GM19240 (cell line): Measurements from ENCODE around the gene VDAC1.
"Not testable (repeated sequence)": the region's sequence is repeated elsewhere in the genome, so short reads cannot be mapped to it uniquely, and the experiment has no call there.

ENCODE experiments used
- DNase-seq: peaks from one replicate; pipeline ENCODE4 v3.0.0; 2011; ENCODE audit warnings: low spot score; ENCODE audit not compliant: insufficient read length

VDAC1 gene

GRCh38 chr5:133942614-133943474, 61.9 kb downstream of the VDAC1 start:
- DNase-seq: no peak

GRCh38 chr5:133941456-133942196, 63.1 kb downstream of the VDAC1 start:
- no peak for DNase-seq

- no peak for DNase-seq
These were observed 65.1 kb downstream of the VDAC1 start for GRCh38 chr5:133939668-133940067.

DNA sequence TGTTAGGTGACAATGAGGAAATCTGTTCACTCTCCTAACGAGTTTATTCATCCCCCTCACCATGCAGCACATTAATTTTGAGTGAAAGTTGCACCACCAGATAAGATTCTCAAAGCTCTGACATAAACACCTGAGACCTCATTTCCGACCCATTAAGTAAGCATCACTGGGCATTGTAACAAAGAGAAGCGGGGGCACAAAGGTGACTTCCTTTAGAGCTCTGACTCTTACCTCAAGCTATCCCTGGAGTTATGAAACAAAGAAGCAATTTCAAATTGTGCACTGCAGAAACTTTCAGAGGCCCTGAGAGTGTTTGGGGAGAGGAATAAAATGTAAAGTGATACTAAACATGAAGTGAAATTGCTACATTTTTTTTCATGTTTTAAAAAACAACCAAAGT, 65.8 kb downstream of the VDAC1 start:
- DNase-seq: no peak

DNA sequence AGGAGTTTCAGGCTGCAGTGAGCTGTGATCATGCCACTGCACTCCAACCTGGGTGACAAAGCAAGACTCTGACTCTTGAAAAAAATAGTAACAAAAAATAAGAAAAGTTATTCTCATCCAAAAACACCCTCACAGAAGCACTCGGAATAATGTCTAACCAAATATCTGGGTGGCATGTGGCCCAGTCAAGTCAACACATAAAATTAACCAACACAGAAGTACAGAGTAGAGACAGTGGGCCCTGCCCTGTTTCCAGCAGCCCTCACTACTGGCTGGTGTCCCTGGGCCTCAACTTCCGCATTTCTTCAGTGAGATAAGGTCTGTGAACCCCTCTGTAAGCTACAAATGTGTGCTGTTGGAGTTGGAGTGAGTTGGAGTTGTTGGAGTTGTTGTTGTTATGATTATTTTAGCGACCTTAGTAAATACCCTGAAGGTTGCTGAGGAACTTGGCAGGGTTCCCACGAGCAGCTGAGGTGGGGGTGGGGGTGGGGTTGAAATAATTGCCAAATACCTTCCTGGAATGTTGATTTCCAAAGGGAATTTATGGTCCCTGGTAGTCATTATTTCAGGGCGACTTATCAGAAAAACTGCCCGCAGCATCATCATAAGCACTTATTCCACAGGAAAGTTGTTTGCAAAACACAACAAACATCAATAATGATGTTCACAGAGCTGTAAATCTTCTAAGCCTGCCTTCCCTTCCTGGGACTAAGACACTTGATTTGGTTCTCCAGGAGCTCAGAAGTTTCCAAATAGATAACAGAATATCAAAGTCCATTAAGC, 66.5 kb downstream of the VDAC1 start:
- DNase-seq: no peak

DNA sequence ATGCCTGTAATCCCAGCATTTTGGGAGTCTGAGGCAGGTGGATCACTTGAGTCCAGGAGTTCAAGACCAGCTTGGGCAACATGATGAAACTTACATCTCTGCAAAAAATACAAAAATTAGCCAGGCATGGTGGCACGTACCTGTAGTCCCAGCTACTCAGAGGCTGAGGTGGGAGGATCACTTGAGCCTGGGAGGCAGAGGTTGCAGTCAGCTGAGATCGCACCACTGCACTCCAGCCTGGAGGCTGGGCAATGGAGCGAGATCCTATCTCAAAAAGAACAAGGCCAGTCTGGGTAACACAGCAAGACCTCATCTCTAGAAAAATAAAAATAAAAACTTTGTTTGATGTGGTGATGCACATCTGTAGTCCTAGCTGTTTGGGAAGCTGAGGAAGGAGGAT, 67.1 kb downstream of the VDAC1 start:
- DNase-seq: not testable (repeated sequence)

GRCh38 chr5:133936651-133937015, 68.1 kb downstream of the VDAC1 start:
- no peak for DNase-seq

GRCh38 chr5:133935991-133936650, 68.7 kb downstream of the VDAC1 start:
- DNase-seq: not testable (repeated sequence)

GRCh38 chr5:133935667-133935940, 69.2 kb downstream of the VDAC1 start:
- DNase-seq: no peak

DNA sequence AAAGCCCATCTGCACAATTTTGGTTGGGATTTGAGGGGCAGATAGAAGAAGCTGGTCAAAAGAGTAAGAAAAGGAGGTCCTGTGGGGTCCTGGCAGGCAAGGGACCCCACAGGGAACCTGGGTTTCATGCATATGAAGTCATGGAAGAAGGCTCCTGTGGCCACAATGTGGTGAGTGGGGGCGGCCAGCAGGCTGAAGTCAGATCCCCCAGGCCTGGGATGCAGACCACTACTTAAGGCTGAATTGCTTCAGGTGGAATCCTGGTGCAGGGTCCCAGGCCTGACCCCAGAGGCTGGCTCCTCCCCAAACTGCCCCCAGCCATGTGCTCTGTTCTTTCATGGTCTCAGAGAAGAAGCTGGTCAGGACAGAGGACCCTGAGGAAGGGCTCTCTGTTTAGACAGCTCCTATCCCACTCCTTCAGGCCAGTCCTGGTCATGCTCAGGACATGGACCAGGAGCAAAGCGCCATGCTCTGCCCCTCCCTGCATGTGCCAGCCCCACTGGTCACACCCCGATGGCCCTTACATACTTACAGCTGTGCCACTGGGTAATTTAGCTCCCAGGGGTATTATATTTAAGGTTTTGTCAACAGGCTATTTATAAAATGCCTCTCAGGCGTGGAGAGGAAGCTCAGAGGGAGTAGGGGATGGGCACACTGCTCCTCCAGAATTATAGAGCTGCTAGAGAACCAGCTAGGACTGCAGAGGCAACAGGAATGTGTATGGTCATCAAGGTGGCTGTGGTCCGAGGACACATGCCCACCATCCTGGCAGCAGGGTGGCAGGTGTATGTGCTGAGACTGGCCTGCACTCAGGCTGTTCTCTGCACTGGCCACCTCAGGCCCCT, 69.7 kb downstream of the VDAC1 start:
- no peak for DNase-seq

DNA sequence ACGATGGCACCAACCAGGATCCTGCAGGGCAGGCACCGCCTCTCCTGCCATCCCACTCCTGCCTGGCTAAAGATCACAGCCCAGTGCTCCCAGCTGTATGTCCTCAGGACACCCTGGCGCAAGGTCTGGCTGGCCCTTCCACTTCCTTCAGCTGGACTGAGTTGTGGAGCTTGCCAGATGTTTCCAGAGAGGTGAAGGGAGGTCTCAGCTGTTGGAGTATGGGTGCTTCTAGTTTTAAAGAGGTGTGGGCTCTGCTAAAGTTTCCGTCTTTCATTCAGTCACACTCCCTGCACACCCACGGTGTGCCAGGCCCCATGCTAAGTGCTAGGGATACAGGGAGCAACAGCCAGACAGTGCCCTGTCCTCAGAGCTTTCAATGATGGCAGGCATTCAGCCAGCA, 70.5 kb downstream of the VDAC1 start:
- no peak for DNase-seq

GRCh38 chr5:133933670-133934295, 71.0 kb downstream of the VDAC1 start:
- DNase-seq: no peak

DNA sequence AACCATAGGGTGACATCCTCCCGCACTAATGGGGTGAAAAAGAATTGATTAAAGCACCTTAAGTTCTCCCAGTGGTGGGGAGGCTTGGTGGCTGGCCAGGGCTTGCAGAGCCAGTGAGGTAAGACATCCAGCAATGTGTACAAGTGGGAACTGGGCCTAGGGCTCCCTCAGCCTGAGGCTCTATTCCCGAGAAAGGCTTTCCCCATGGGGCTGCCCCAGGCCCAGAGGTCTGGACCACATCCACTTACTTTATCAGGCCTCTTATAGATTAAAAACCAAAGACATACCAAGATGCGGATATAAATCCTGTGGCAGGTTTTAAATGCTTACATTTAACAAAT, 71.6 kb downstream of the VDAC1 start:
- no peak for DNase-seq

GRCh38 chr5:133932441-133933168, 72.2 kb downstream of the VDAC1 start:
- no peak for DNase-seq

GRCh38 chr5:133931546-133931945, 73.2 kb downstream of the VDAC1 start:
- no peak for DNase-seq

GRCh38 chr5:133930813-133931090, 74.0 kb downstream of the VDAC1 start:
- no peak for DNase-seq

DNA sequence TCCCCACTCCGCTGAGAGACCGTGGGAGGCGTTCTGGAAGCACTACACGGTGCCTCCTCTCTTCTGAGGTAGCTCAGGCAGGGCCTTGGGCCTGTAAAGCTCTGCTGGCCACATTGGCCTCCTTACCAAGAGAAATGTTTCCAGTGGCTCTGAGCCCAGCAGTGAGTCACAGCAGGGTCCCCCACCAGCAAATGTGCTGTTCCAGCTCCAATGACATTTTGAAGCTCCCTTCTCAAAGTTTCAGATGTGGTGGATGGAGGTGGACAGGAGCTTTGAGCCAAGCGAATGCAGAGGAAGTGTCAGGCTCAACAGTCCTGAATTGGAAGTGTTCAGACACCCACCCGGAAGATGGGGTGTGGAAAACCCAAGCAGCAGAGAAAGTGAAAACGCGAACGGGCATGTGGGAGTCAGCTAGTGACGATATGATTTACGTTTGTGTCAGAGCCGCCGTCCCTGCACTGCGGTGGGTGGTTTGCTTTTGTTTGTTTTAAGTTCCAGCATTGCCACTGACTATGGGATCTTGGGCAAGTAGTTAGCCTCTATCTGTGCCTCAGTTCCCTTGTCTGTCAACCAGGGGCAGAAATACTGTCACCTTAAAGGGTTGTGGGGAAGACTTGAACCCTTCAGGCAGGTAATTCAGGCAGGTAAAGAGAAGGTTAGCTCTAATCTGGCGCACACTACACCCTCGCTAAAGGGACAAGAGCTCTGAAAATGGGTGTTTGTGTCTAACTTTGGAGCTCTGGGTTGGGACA, 74.5 kb downstream of the VDAC1 start:
- no peak for DNase-seq

DNA sequence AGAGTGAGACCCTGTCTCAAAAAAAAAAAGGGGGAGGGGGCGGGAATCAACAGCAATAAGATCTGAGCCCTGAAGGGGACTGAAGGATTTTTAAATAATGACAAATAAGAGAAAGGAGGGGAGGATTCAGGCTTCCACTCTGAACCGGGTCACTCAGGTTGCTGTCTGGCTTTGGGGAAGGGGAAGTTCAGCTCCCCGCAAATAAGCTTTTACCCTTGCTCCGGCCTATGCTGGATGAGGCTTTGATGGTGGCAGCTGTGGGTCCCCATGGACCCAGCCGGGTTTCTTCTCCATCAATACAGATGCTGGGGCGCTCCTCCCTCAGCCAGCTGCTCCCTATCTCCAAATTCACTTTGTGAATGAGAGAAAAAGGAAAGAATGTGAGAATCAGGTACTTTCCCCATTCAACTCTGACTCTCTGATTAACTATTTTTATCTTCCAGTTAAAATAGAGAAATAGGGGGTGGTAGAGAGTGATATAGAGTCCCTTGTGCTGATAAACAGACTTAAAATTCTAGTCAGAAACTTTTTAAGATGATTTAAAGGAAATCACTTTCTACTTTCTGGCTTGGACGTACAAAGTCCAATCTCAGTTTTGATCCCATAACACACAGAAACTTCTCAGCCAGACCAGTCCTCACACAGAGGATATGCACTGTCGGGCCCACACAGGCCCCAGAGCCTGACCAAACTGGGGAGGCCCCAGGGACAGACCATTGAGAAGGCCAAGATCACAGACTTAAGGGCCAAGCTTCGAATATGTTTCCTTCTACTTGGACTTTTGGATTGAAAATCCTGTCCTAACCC, 76.0 kb downstream of the VDAC1 start:
- no peak for DNase-seq
